Neuronal stem cell (in vitro differentiated cells): ENCODE results near the gene TMEM242.

ENCODE experiments used
- DNase-seq: peaks from one replicate; pipeline ENCODE4 v3.0.0-alpha.2; 2013; ENCODE audit warnings: low spot score
- H2AFZ ChIP-seq: one replicate; pipeline ENCODE4 v1.6.1; 2013; ENCODE audit warnings: mild to moderate bottlenecking, low read length, inconsistent platforms
- H2AK5ac ChIP-seq: 2 replicates; pipeline ENCODE4 v1.6.1; 2013; ENCODE audit warnings: low read depth, mild to moderate bottlenecking, inconsistent platforms, low read length, moderate library complexity, mixed read lengths
- H2BK120ac ChIP-seq: 2 replicates; pipeline ENCODE4 v1.6.1; 2013; ENCODE audit warnings: low read depth, mild to moderate bottlenecking, inconsistent platforms, low read length, moderate library complexity, mixed read lengths
- H2BK12ac ChIP-seq: one replicate; pipeline ENCODE4 v1.6.1; 2013; ENCODE audit warnings: low read length, inconsistent platforms
- H2BK15ac ChIP-seq: 2 replicates; pipeline ENCODE4 v1.6.1; 2013; ENCODE audit warnings: mild to moderate bottlenecking, low read length, inconsistent platforms, mixed read lengths
- H2BK5ac ChIP-seq: one replicate; pipeline ENCODE4 v1.6.1; 2013; ENCODE audit warnings: inconsistent platforms, mild to moderate bottlenecking, low read length, moderate library complexity
- H3K14ac ChIP-seq: one replicate; pipeline ENCODE4 v1.6.1; 2013; ENCODE audit warnings: low read length, inconsistent platforms
- H3K18ac ChIP-seq: 2 replicates; pipeline ENCODE4 v1.6.1; 2013; ENCODE audit warnings: low read length, inconsistent platforms
- H3K23ac ChIP-seq: 2 replicates; pipeline ENCODE4 v1.6.1; 2013; ENCODE audit warnings: low read depth, mild to moderate bottlenecking, mixed read lengths, low read length, inconsistent platforms; ENCODE audit not compliant: poor library complexity
- H3K27ac ChIP-seq: replicated peaks from 3 replicates; pipeline ENCODE4 v1.5.1; 2013; ENCODE audit warnings: low read length, inconsistent platforms
- H3K27me3 ChIP-seq, 3 experiments: 2 replicates each; pipeline ENCODE4 v1.6.1; 2013; ENCODE audit warnings: low read length in 3 of 3, mild to moderate bottlenecking in 2 of 3, inconsistent platforms in 1 of 3, low read depth in 1 of 3, mixed read lengths in 1 of 3, moderate library complexity in 1 of 3; ENCODE audit not compliant: control insufficient read depth in 3 of 3, insufficient read depth in 3 of 3
- H3K36me3 ChIP-seq, 2 donors: replicated peaks in 1 of 2; 2 replicates each; pipeline ENCODE4 v1.6.1; 2013; ENCODE audit warnings: low read length in 2 of 2; ENCODE audit not compliant: control insufficient read depth in 2 of 2, insufficient read depth in 2 of 2
- H3K4ac ChIP-seq: 2 replicates; pipeline ENCODE4 v1.6.1; 2013; ENCODE audit warnings: inconsistent platforms, mild to moderate bottlenecking, low read length, moderate library complexity
- H3K4me1 ChIP-seq, 2 donors: 1 replicate in 1 of 2; 2 replicates in 1 of 2; pipeline ENCODE4 v1.6.1; 2013; ENCODE audit warnings: low read length in 2 of 2, low read depth in 1 of 2; ENCODE audit not compliant: control insufficient read depth in 2 of 2, insufficient read depth in 1 of 2
- H3K4me2 ChIP-seq: one replicate; pipeline ENCODE4 v1.6.1; 2013; ENCODE audit warnings: mild to moderate bottlenecking, low read length, inconsistent platforms; ENCODE audit not compliant: insufficient read depth, poor library complexity, severe bottlenecking
- H3K4me3 ChIP-seq, 2 donors: 2 replicates each; pipeline ENCODE4 v1.5.1; 2013; ENCODE audit warnings: low read length in 2 of 2, mild to moderate bottlenecking in 2 of 2, inconsistent platforms in 1 of 2, moderate library complexity in 1 of 2
- H3K79me1 ChIP-seq: one replicate; pipeline ENCODE4 v1.6.1; 2013; ENCODE audit warnings: low read depth, mild to moderate bottlenecking, inconsistent platforms, low read length, moderate library complexity
- H3K9ac ChIP-seq: one replicate; pipeline ENCODE4 v1.6.1; 2013; ENCODE audit warnings: mild to moderate bottlenecking, low read depth, low read length, inconsistent platforms; ENCODE audit not compliant: poor library complexity
- H3K9me3 ChIP-seq, 2 donors: replicated peaks in 1 of 2; 2 replicates each; pipeline versions ENCODE3 to v1.6.1; 2013; ENCODE audit warnings: low read length in 2 of 2, mild to moderate bottlenecking in 2 of 2, inconsistent platforms in 1 of 2, low read depth in 1 of 2, mixed read lengths in 1 of 2, moderate library complexity in 1 of 2; ENCODE audit not compliant: control insufficient read depth in 2 of 2, insufficient read depth in 1 of 2
- H4K8ac ChIP-seq: one replicate; pipeline ENCODE4 v1.6.1; 2013; ENCODE audit warnings: low read depth, mild to moderate bottlenecking, inconsistent platforms, low read length, moderate library complexity
- H4K91ac ChIP-seq: one replicate; pipeline ENCODE4 v1.6.1; 2013; ENCODE audit warnings: low read length, low read depth, mild to moderate bottlenecking, inconsistent platforms; ENCODE audit not compliant: poor library complexity
- WGBS, 2 donors: extraction: QIAGEN DNeasy Blood & Tissue Kit; methylation state at CpG; one replicate each; pipeline ENCODE4 v1.1.7; 2013; ENCODE audit warnings: missing lambda C conversion rate in 2 of 2, mixed read lengths in 1 of 2; ENCODE audit not compliant: insufficient read length in 2 of 2, insufficient replicate concordance in 1 of 2; ENCODE audit errors: extremely low coverage in 2 of 2; 5-methylcytosine and 5-hydroxymethylcytosine counted together

TMEM242 gene

GRCh38 chr6:157263146-157263545 is 60.2 kb downstream of the TMEM242 start:
- Histone ChIP-seq H3K79me1 (no peaks in the 10 kb centered on the region), H3K4me3 (no peak overlapping the region), H3K9ac (no peak overlapping the region), H3K27me3 (peaks cover 0 to 4% (median 0%) of the 10 kb centered on the region in 3 experiments), H2BK120ac (no peak overlapping the region), H3K4me2 (no peak overlapping the region), H4K91ac (no peak overlapping the region), H2BK12ac (no peak overlapping the region), H3K23ac (no peak overlapping the region), H2BK15ac (no peak overlapping the region), H4K8ac (no peak overlapping the region), H3K27ac (no peak overlapping the region), H3K9me3 (no peaks in the 10 kb centered on the region), H2AK5ac (no peak overlapping the region), H3K18ac (no peak overlapping the region), H2AFZ (no peak overlapping the region), H3K4me1 (peaks cover 0 to 2% of the 10 kb centered on the region in 2 donors), H3K14ac (no peak overlapping the region), H3K36me3 (no peaks in the 10 kb centered on the region), H3K4ac (no peak overlapping the region), H2BK5ac (no peak overlapping the region)
- no CpG with 5 or more reads among the region's 5 CpGs for WGBS, 2 donors
- no peak for DNase-seq

- H3K79me1 ChIP-seq, result no peaks in the 10 kb centered on the region
- H3K4me3 ChIP-seq, result no peak overlapping the region
- no peak overlapping the region for H2AK5ac ChIP-seq
- no peak overlapping the region for H3K4ac ChIP-seq
- no peak overlapping the region for H3K18ac ChIP-seq
- DNase-seq, result no peak
- no CpG with 5 or more reads among the region's 9 CpGs for WGBS, 2 donors
- H3K9ac ChIP-seq, result no peak overlapping the region
- no peaks in the 10 kb centered on the region for H3K36me3 ChIP-seq
- H4K91ac ChIP-seq, result no peak overlapping the region
- no peak overlapping the region for H2BK12ac ChIP-seq
- no peak overlapping the region for H2AFZ ChIP-seq
- no peak overlapping the region for H4K8ac ChIP-seq
- H3K4me2 ChIP-seq, result no peak overlapping the region
- H3K4me1 ChIP-seq, result peaks cover 0 to 2% of the 10 kb centered on the region in 2 donors
- H3K14ac ChIP-seq, result no peak overlapping the region
- H3K9me3 ChIP-seq, result no peaks in the 10 kb centered on the region
- no peak overlapping the region for H3K27ac ChIP-seq
- H3K23ac ChIP-seq, result no peak overlapping the region
- H2BK15ac ChIP-seq, result no peak overlapping the region
- no peak overlapping the region for H2BK120ac ChIP-seq
- no peak overlapping the region for H2BK5ac ChIP-seq
- peaks cover 0 to 4% (median 0%) of the 10 kb centered on the region in 3 experiments for H3K27me3 ChIP-seq
Measured at GRCh38 chr6:157261606-157262005, 61.7 kb downstream of the TMEM242 start.

- no peak overlapping the region for H3K4ac ChIP-seq
- H2BK5ac ChIP-seq, result no peak overlapping the region
- no peak overlapping the region for H2BK120ac ChIP-seq
- H4K91ac ChIP-seq, result no peak overlapping the region
- no peaks in the 10 kb centered on the region for H3K27me3 ChIP-seq
- H3K9me3 ChIP-seq, result no peaks in the 10 kb centered on the region
- no peak overlapping the region for H3K4me2 ChIP-seq
- no peak overlapping the region for H3K27ac ChIP-seq
- H2AK5ac ChIP-seq, result no peak overlapping the region
- H3K4me1 ChIP-seq, result peaks cover 0 to 2% of the 10 kb centered on the region in 2 donors
- no peak overlapping the region for H2BK12ac ChIP-seq
- H3K4me3 ChIP-seq, result peak overlapping the region in 1 of 2 donors; percentile 50
- H3K9ac ChIP-seq, result no peak overlapping the region
- H2BK15ac ChIP-seq, result no peak overlapping the region
- no peak overlapping the region for H4K8ac ChIP-seq
- no peak overlapping the region for H3K18ac ChIP-seq
- H3K14ac ChIP-seq, result no peak overlapping the region
- H3K23ac ChIP-seq, result no peak overlapping the region
- no peak for DNase-seq
- WGBS, 2 donors, result no CpG with 5 or more reads among the region's 16 CpGs
- H3K79me1 ChIP-seq, result no peaks in the 10 kb centered on the region
- no peak overlapping the region for H2AFZ ChIP-seq
- H3K36me3 ChIP-seq, result no peaks in the 10 kb centered on the region
Measured at GRCh38 chr6:157260735-157261410, 62.4 kb downstream of the TMEM242 start.

GRCh38 chr6:157259443-157259842 is 63.9 kb downstream of the TMEM242 start:
- peak overlapping the region in 1 of 2 donors; percentile 69 for H3K4me3 ChIP-seq
- H3K4me1 ChIP-seq, result peaks cover 0 to 2% of the 10 kb centered on the region in 2 donors
- no peak overlapping the region for H4K8ac ChIP-seq
- no peak overlapping the region for H3K18ac ChIP-seq
- H3K27ac ChIP-seq, result no peak overlapping the region
- no peak overlapping the region for H2AK5ac ChIP-seq
- no peak for DNase-seq
- no peak overlapping the region for H2BK15ac ChIP-seq
- H3K4me2 ChIP-seq, result no peak overlapping the region
- no peak overlapping the region for H3K4ac ChIP-seq
- no peak overlapping the region for H2BK5ac ChIP-seq
- H3K36me3 ChIP-seq, result no peaks in the 10 kb centered on the region
- H3K23ac ChIP-seq, result no peak overlapping the region
- H3K79me1 ChIP-seq, result no peaks in the 10 kb centered on the region
- no peaks in the 10 kb centered on the region for H3K9me3 ChIP-seq
- no peak overlapping the region for H2AFZ ChIP-seq
- H3K9ac ChIP-seq, result peak overlapping the region; percentile 25
- no peak overlapping the region for H2BK120ac ChIP-seq
- WGBS, 2 donors, result no CpG with 5 or more reads among the region's 9 CpGs
- H3K27me3 ChIP-seq, result peaks cover 0 to 6% (median 0%) of the 10 kb centered on the region in 3 experiments
- peak overlapping the region; percentile 89 for H3K14ac ChIP-seq
- no peak overlapping the region for H4K91ac ChIP-seq
- H2BK12ac ChIP-seq, result peak overlapping the region; percentile 35
